Measurements from ENCODE around the gene AKT2.

The AKT2 gene

GRCh38 chr19:40269216-40269940 is 15.8 kb downstream of the AKT2 start:
- H3K9ac ChIP-seq (ENCODE audit: low read depth, low read length): no peak overlapping the region
- no peaks in the 10 kb centered on the region for H3K9me3 ChIP-seq (ENCODE audit: control insufficient read depth, insufficient read depth, low read length)
- no peak overlapping the region for H3K4me3 ChIP-seq (ENCODE audit: low read depth, low read length)
- peaks cover 5% of the 10 kb centered on the region for H3K36me3 ChIP-seq (ENCODE audit: control insufficient read depth, insufficient read depth, low read length)
- H3K4me1 ChIP-seq (ENCODE audit: control insufficient read depth, insufficient read depth, low read length): peaks cover 4% of the 10 kb centered on the region
- H3K27me3 ChIP-seq (ENCODE audit: control insufficient read depth, insufficient read depth, low read length): no peaks in the 10 kb centered on the region

- H3K27me3 ChIP-seq (ENCODE audit: control insufficient read depth, insufficient read depth, low read length): no peaks in the 10 kb centered on the region
- no peaks in the 10 kb centered on the region for H3K9me3 ChIP-seq (ENCODE audit: control insufficient read depth, insufficient read depth, low read length)
- no peak overlapping the region for H3K4me3 ChIP-seq (ENCODE audit: low read depth, low read length)
- peaks cover 4% of the 10 kb centered on the region for H3K4me1 ChIP-seq (ENCODE audit: control insufficient read depth, insufficient read depth, low read length)
- no peak overlapping the region for H3K9ac ChIP-seq (ENCODE audit: low read depth, low read length)
- H3K36me3 ChIP-seq (ENCODE audit: control insufficient read depth, insufficient read depth, low read length): peaks cover 12% of the 10 kb centered on the region
These were observed 17.5 kb downstream of the AKT2 start for GRCh38 chr19:40267601-40267997.

- no peaks in the 10 kb centered on the region for H3K27me3 ChIP-seq (ENCODE audit: control insufficient read depth, insufficient read depth, low read length)
- no peak overlapping the region for H3K4me3 ChIP-seq (ENCODE audit: low read depth, low read length)
- H3K4me1 ChIP-seq (ENCODE audit: control insufficient read depth, insufficient read depth, low read length): peaks cover 4% of the 10 kb centered on the region
- no peak overlapping the region for H3K9ac ChIP-seq (ENCODE audit: low read depth, low read length)
- peaks cover 13% of the 10 kb centered on the region for H3K36me3 ChIP-seq (ENCODE audit: control insufficient read depth, insufficient read depth, low read length)
- no peaks in the 10 kb centered on the region for H3K9me3 ChIP-seq (ENCODE audit: control insufficient read depth, insufficient read depth, low read length)
These were observed 18.1 kb downstream of the AKT2 start for GRCh38 chr19:40266912-40267600.

GRCh38 chr19:40266119-40266518 is 19.0 kb downstream of the AKT2 start:
- H3K9me3 ChIP-seq (ENCODE audit: control insufficient read depth, insufficient read depth, low read length): no peaks in the 10 kb centered on the region
- peaks cover 4% of the 10 kb centered on the region for H3K4me1 ChIP-seq (ENCODE audit: control insufficient read depth, insufficient read depth, low read length)
- H3K4me3 ChIP-seq (ENCODE audit: low read depth, low read length): no peak overlapping the region
- H3K9ac ChIP-seq (ENCODE audit: low read depth, low read length): no peak overlapping the region
- peaks cover 13% of the 10 kb centered on the region for H3K36me3 ChIP-seq (ENCODE audit: control insufficient read depth, insufficient read depth, low read length)
- H3K27me3 ChIP-seq (ENCODE audit: control insufficient read depth, insufficient read depth, low read length): no peaks in the 10 kb centered on the region

GRCh38 chr19:40265763-40266099 is 19.4 kb downstream of the AKT2 start:
- peaks cover 4% of the 10 kb centered on the region for H3K4me1 ChIP-seq (ENCODE audit: control insufficient read depth, insufficient read depth, low read length)
- H3K36me3 ChIP-seq (ENCODE audit: control insufficient read depth, insufficient read depth, low read length): peaks cover 13% of the 10 kb centered on the region
- H3K4me3 ChIP-seq (ENCODE audit: low read depth, low read length): no peak overlapping the region
- no peak overlapping the region for H3K9ac ChIP-seq (ENCODE audit: low read depth, low read length)
- no peaks in the 10 kb centered on the region for H3K9me3 ChIP-seq (ENCODE audit: control insufficient read depth, insufficient read depth, low read length)
- H3K27me3 ChIP-seq (ENCODE audit: control insufficient read depth, insufficient read depth, low read length): no peaks in the 10 kb centered on the region

- H3K9me3 ChIP-seq (ENCODE audit: control insufficient read depth, insufficient read depth, low read length): no peaks in the 10 kb centered on the region
- no peaks in the 10 kb centered on the region for H3K27me3 ChIP-seq (ENCODE audit: control insufficient read depth, insufficient read depth, low read length)
- peaks cover 3% of the 10 kb centered on the region for H3K4me1 ChIP-seq (ENCODE audit: control insufficient read depth, insufficient read depth, low read length)
- H3K36me3 ChIP-seq (ENCODE audit: control insufficient read depth, insufficient read depth, low read length): peaks cover 13% of the 10 kb centered on the region
- H3K9ac ChIP-seq (ENCODE audit: low read depth, low read length): no peak overlapping the region
- H3K4me3 ChIP-seq (ENCODE audit: low read depth, low read length): no peak overlapping the region
These were observed 19.9 kb downstream of the AKT2 start for GRCh38 chr19:40265055-40265762.

- peaks cover 13% of the 10 kb centered on the region for H3K36me3 ChIP-seq (ENCODE audit: control insufficient read depth, insufficient read depth, low read length)
- H3K27me3 ChIP-seq (ENCODE audit: control insufficient read depth, insufficient read depth, low read length): no peaks in the 10 kb centered on the region
- H3K9ac ChIP-seq (ENCODE audit: low read depth, low read length): no peak overlapping the region
- no peak overlapping the region for H3K4me3 ChIP-seq (ENCODE audit: low read depth, low read length)
- H3K9me3 ChIP-seq (ENCODE audit: control insufficient read depth, insufficient read depth, low read length): no peaks in the 10 kb centered on the region
- H3K4me1 ChIP-seq (ENCODE audit: control insufficient read depth, insufficient read depth, low read length): no peaks in the 10 kb centered on the region
These were observed 20.7 kb downstream of the AKT2 start for GRCh38 chr19:40264314-40265054.

- Histone ChIP-seq H3K4me1 (ENCODE audit: control insufficient read depth, insufficient read depth, low read length) (no peaks in the 10 kb centered on the region), H3K27me3 (ENCODE audit: control insufficient read depth, insufficient read depth, low read length) (no peaks in the 10 kb centered on the region), H3K9me3 (ENCODE audit: control insufficient read depth, insufficient read depth, low read length) (no peaks in the 10 kb centered on the region), H3K36me3 (ENCODE audit: control insufficient read depth, insufficient read depth, low read length) (peaks cover 13% of the 10 kb centered on the region), H3K4me3 (ENCODE audit: low read depth, low read length) (no peak overlapping the region), H3K9ac (ENCODE audit: low read depth, low read length) (no peak overlapping the region)
These were observed 21.5 kb downstream of the AKT2 start for GRCh38 chr19:40263440-40264313.

GRCh38 chr19:40262422-40262821 is 22.7 kb downstream of the AKT2 start:
- Histone ChIP-seq H3K4me1 (ENCODE audit: control insufficient read depth, insufficient read depth, low read length) (no peaks in the 10 kb centered on the region), H3K9ac (ENCODE audit: low read depth, low read length) (no peak overlapping the region), H3K27me3 (ENCODE audit: control insufficient read depth, insufficient read depth, low read length) (no peaks in the 10 kb centered on the region), H3K4me3 (ENCODE audit: low read depth, low read length) (no peak overlapping the region), H3K36me3 (ENCODE audit: control insufficient read depth, insufficient read depth, low read length) (peaks cover 13% of the 10 kb centered on the region), H3K9me3 (ENCODE audit: control insufficient read depth, insufficient read depth, low read length) (no peaks in the 10 kb centered on the region)

GRCh38 chr19:40261631-40262030 is 23.5 kb downstream of the AKT2 start:
- no peaks in the 10 kb centered on the region for H3K4me1 ChIP-seq (ENCODE audit: control insufficient read depth, insufficient read depth, low read length)
- no peaks in the 10 kb centered on the region for H3K27me3 ChIP-seq (ENCODE audit: control insufficient read depth, insufficient read depth, low read length)
- H3K9ac ChIP-seq (ENCODE audit: low read depth, low read length): no peak overlapping the region
- H3K9me3 ChIP-seq (ENCODE audit: control insufficient read depth, insufficient read depth, low read length): no peaks in the 10 kb centered on the region
- H3K36me3 ChIP-seq (ENCODE audit: control insufficient read depth, insufficient read depth, low read length): peaks cover 20% of the 10 kb centered on the region
- H3K4me3 ChIP-seq (ENCODE audit: low read depth, low read length): no peak overlapping the region

GRCh38 chr19:40257096-40257517 is 28.0 kb downstream of the AKT2 start:
- Histone ChIP-seq H3K36me3 (ENCODE audit: control insufficient read depth, insufficient read depth, low read length) (peaks cover 27% of the 10 kb centered on the region), H3K9me3 (ENCODE audit: control insufficient read depth, insufficient read depth, low read length) (no peaks in the 10 kb centered on the region), H3K27me3 (ENCODE audit: control insufficient read depth, insufficient read depth, low read length) (no peaks in the 10 kb centered on the region), H3K4me3 (ENCODE audit: low read depth, low read length) (no peak overlapping the region), H3K9ac (ENCODE audit: low read depth, low read length) (no peak overlapping the region), H3K4me1 (ENCODE audit: control insufficient read depth, insufficient read depth, low read length) (peaks cover 2% of the 10 kb centered on the region)
